Measurements from ENCODE around the gene MPP3.

GRCh38 chr17:43827596-43827995 is 5.3 kb downstream of the MPP3 start:
- TF ChIP-seq POLR2A (IDR thresholded peaks at IDR 0.05; ENCODE audit: low read depth, low read length) (no peak), POLR2AphosphoS5 (IDR thresholded peaks at IDR 0.05; ENCODE audit: low read depth, low read length) (no peak), TAF1 (IDR thresholded peaks at IDR 0.05; ENCODE audit: borderline replicate concordance, low read depth, low read length) (no peak)

Measured in GM12892 (cell line).